Activated CD8-positive, alpha-beta memory T cell treated with anti-CD3 and anti-CD28 coated beads, Interleukin-2, amount 50 U/mL, for 24 hours (primary cell): ENCODE data around the gene EML5.

Source experiments
- DNase-seq: peaks from one replicate; pipeline ENCODE4 v3.0.0-alpha.2; 2020; ENCODE audit errors: extremely low read depth

EML5 gene

DNA sequence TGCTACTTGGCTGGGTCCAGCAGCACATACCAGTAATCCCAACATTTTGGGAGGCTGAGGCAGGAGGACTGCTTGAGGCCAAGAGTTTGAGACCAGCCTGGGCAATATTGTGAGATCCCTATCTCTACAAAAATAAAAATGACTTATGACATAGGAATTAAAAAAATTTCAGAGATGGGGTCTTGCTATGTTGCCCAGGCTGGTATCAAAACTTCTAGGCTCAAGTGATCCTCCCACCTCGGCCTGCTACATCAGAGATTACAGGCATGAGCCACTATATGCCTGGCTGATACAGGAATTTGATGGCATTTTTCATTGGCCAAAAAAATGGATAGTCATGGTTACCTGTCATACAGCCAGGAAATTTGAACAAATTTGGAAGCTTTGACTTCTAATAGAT lies 175.3 kb downstream of the EML5 start:
- DNase-seq = no peak

DNA sequence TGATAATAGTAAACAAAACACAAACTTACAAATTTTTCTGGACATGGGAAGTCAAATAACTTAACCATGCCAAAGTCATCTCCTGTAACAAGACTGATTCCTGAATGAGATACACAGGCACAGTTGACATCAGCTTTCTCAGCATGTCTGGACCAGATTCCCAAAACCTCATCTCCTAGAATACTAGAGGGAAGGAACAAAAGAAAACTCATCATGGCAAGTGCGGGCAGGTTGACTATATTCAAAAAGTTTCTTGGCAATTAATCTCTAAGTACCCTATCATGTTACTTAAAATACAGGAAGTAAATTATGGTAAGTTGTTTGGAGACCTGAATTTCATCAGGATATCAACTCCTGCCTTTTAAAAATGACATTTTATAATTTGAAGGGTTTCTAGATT lies 176.1 kb downstream of the EML5 start:
- DNase-seq = no peak

DNA sequence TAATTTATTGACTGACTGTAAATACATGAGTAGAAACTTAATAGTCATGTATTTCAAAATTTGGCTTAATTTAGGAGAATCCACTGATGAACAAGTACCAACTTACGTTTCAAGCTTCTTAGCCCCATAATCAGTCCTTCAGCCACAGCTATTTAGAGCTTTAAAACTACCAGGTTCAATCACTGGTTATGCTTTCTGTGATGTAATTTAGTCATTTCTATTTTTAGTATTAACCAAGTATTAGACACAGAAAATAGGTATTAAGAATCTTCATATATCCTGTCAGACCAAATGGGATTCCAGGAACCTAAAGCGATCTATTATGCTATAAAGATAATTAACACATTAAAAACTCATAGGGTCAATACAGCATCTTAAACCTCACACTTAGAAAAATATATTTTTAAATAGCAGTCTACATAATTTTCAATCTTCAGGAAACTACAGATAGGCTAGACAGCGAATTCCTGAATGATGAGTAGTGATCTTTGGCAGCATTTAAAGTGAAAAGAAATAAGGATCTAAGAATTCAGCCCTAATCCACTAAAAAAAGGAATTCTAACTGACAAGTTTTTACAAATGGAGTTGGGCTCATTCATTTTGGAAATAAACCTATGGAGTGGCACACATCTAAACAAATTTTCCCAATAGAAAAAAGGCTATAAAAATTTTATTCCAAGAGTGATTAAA lies 178.4 kb downstream of the EML5 start:
- DNase-seq = no peak

DNA sequence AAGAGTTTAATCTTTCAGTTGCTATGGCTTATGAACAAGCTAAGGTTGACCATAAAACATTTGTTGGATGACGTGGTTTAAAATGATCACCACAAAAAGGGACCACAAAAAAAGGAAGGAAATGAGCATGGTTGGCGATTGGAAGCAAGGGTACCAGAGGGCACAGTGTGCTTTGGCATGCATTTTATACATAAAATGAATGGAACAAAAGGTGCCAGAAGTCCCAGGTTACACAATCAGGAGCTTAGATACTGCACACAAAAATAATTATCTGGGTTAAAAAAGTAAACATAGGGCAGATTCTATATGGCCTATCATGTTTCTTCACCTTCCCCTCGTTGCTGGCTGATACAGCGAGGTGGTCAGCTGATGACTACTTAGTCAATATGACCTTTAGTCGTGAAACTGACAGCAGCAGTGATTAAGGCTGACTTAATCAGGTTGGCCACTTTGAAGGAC lies 179.2 kb downstream of the EML5 start:
- DNase-seq = no peak

DNA sequence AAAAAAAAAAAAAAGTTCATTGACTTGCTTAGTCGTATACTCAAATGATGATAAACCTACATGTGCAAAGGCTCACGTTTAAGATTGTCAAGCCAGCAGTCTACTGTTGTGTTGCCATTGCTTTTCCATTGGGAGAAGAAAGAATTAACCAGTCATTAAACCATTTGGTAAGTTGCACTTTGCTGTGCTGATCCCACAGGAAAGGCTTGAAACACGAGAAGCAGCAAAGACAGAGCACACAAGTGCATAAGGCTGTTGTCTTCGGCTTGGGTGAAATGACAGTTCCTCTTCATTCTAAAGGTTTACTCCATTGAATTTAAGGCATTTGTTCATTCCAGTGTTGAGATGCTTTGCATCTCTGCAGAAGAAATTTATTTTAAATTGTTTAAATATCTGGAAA lies 179.8 kb downstream of the EML5 start:
- no peak for DNase-seq

DNA sequence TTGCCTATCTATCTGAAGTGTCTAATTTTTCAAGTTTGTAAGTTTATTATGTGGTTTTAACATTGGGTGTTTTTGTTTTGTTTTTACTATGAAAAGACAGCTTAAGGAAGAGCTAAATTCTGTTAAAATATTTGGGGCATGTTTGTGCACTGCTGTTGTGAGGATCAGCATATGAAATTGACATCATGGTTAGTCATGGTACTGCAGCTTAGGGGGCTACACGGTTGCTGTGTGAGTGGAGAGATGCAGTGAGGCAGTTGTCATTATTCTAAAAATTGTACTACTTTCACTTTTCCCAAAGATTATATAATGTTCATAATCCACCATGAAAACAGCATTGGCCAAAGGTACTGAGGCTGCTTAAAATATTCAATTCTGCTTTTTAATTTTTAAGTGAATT lies 180.9 kb downstream of the EML5 start:
- no peak for DNase-seq

DNA sequence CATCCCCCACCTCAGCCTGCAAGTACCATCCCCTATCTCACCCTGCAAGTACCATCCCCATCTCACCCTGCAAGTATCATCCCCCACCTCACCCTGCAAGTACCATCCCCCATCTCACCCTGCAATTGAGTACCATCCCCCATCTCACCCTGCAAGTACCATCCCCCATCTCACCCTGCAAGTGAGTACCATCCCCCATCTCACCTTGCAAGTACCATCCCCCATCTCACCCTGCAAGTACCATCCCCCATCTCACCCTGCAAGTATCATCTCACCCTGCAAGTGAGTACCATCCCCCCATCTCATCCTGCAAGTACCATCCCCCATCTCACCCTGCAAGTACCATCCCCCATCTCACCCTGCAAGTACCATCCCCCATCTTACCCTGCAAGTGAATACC lies 184.9 kb downstream of the EML5 start:
- DNase-seq = no peak

DNA sequence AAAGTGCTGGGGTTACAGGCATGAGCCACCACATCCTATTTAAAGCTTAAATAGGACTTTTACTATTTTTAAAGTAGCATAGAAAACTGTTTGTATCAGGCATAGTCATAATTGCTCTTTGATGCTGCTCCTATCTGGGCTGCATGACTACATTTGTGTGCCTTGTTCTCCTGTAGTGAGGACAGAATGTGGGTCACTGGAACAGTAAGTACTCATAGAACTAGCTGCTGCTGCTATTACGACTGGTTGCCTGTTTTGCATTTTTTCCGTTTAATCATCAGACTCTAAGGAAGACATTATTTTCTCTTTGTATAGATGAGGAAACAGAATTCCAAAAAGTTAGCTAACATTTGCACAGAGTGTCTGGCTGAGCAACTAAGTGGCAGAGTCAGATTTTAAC lies 187.2 kb downstream of the EML5 start:
- no peak for DNase-seq

DNA sequence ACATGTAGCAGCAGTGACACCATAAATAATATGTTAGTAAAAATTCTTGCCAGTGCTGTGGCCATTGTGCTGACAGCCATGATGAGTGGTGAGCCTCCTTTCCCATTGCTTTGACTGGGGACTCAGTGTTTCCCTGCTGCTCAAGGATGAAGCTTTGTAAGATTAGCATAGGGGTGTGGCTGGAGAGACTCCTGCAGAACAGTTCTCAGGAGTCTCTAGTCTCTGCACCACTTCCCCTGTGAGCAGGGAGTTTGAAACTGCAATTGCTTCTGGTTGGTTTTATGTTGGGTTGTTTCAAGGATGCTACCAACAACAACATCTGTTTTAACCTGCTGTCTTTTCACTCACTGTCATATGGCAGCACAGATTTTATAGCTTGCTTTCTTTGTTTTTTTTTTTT lies 188.5 kb downstream of the EML5 start:
- DNase-seq = no peak

DNA sequence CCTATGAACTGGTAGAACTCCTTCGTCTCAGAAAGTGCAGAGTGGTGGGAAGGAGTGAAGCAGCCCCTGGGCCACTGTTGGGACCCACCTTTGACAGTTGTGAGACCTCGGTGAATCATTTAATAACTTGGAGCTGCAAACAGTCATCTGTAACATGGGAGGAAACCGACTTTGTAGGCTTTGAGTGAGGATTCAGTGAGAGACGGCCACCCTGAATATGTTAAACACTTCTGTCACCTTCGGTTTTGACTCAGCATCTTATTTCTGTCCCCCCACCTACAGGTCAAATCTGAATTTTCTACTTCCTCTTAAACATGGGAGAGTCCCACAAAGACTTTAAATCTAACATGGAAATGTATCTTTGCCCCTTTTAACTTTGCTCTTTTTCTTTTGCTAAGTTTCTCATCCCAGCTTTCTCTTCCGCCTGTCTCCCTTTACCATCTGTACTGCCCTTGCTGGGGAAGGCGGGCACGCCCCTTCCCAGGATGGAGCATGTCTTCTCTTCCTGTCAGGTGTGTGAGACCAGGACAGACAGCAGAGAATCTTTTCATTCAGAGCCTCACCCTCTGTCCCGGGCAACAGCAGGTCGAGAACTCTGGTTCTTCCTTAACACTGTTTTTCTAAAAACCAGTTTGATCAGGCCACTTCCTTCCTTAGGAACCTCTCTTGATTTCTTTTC lies 192.9 kb downstream of the EML5 start:
- DNase-seq = no peak

DNA sequence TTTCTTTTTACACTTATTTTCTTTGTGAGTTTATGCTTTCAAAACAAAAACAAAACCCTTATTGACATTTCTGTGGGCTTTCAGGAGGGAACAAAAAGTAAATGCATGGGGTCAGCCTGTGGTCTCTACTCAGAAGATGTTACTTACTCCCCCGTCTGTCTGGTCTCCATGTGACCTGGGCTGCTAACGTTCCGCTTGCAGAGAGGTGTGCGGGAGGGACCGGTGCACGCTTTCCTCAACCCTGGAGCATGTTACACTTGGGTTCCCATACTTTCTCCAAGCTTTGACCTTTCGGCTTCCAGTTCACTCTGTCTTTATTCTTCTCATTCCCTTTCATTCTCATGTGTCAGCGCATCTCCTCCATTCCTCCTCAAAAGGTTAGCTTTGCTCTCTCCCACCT lies 193.4 kb downstream of the EML5 start:
- no peak for DNase-seq

DNA sequence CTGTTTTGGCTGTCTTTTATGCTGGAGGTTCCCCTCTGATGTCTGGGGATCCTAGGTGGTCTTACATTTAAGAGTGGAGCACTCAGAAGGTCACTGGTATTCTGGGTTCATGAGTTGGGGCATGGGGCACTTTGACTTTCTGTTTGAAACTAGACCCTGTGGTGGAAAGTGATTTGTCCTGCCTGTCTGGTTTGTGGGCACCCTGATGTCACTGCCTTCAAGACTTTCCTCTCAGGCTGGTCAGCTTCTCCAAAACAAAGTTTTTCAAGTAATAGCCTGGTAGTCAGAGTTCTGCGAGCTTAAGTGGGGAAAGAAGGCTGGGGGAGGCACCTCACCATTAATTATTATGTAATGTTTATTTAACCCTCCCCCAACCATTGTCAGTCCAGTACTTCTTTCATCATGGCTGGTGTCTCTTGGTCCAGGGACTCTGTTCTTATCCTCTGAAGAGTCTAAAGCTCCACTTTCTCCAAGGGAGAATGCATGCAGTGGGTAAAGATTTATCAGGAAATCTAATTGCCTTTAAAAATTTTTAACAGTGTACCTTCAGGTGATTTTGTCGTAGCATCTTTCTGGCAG lies 194.6 kb downstream of the EML5 start:
- no peak for DNase-seq

DNA sequence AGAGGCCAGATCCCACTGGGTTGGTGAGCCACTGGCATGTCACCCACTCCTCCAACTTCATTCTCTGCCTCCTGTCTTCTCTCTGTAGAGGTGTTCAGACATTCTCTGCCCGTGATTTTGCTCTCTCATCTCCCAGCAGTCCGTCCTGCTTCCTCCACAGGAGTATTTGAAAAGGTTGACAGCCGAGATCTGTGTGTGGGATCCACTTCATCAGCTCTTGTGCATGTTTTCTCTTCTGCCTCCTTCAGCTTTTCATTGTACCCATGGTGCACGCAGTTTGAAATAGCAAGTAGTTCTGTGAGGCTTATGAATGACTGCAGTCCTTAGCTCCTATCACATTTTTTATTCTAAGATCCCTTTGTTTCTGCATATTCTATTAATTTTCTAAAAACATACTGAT lies 195.2 kb downstream of the EML5 start:
- no peak for DNase-seq

DNA sequence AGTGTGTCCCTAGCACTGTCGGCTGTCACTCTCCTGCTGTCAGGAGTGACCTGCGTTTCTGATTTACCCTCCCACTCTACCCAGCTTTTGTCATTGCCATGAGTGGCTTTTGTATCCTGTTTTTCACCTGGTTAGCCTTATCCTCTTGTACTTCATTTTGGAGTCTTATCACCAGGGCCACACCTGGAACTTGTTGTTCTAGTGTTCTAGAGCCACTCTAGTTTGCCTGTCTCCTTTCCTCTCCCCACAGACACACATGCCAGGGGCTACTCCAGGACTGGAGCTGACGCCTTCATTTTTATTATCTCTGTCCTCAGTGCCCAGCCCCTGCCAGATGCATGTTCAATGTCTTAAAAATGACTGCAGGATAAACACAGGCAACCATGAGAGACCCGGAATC lies 195.7 kb downstream of the EML5 start:
- DNase-seq = no peak

DNA sequence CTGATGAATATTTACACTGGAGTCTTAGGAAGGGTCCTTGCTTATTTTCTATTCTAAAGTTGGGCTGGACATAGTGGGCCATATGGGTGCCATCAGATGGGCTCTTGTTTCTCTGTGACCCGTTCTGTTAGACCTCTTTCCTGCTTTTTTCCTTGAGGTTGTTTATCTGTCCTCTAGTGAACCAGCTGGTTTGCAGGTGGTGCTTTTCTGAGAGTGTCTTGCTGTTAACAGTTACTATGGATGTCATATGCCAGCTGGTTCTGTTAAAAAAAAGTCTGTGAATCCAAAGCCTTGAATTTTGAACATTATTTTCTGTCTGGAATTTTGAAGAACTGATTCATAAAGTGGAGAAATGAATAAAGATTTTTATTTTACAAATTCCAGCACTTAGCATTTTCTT lies 200.7 kb downstream of the EML5 start:
- no peak for DNase-seq

DNA sequence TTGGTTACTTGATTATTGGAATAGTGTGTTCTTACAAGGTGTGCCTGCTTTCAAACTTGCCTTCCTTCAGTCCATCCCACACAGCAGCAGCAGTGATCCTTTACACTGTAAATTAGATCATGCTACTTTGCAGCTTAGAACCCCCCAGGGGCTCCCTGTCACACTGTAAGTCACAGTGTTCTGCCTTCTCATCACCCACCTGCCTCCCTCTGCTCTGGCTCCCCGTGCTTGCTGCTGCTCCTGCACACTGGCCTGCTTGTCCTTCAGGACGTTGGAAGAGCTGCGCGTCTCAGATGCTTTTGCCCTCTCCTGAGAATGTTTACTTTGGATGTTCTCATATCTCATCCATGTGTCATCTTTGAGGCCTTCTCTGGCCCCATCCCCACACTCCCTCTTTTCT lies 202.6 kb downstream of the EML5 start:
- DNase-seq = no peak

DNA sequence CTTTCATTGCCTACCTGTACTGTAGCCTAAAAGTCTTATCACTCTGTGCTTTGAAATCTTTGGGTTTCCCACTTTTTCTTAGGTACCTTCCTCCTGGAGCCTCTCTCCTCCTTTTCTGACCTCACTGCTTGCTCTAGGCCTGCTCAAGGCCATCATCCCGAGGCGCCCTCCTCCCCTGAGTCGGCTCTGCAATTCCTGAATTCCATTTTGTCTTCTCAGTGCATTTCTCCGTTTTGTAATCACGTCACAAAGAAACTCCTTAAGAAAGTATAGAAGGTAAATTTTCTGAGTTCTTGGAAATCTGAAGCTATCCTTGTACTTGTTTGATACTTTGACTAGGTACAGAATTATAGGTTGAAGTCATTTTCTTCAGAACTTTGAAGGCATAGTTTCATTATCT lies 204.7 kb downstream of the EML5 start:
- no peak for DNase-seq

DNA sequence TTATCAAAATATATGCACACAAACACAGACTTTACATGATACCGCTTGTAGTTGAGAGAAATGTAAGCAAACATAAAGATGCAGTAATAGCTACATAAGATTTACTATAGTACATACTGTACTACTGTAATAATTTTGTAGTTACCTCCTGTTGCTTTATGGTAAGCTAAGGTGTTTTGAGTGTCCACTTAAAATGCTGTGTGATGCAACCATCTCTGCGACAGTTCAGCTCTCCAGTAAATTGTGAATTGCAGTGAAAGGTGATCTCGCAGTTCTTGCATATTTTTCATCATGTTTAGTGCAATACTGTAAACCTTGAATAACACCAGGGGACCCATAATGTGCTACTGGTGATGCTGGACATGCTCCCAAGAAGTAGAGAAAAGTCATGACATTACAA lies 208.3 kb downstream of the EML5 start:
- no peak for DNase-seq

DNA sequence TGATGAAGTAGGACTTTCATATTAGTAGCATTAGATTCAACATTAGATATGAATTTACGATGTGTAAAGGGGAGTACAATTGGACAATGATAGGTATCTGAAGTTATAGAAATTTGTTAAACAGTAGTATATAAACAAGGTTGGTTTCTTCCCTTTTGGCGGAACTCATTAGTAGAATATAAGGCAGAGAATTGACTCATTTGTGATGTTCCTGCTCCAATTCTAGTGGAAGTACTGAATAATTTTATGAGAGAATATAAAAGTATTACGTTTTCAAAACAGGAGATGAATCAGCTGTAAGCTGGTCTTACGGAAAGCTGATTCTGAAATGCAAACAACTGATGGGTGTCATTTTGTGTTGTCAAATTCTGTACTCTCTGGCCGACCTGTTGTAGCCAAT lies 216.5 kb downstream of the EML5 start:
- no peak for DNase-seq

DNA sequence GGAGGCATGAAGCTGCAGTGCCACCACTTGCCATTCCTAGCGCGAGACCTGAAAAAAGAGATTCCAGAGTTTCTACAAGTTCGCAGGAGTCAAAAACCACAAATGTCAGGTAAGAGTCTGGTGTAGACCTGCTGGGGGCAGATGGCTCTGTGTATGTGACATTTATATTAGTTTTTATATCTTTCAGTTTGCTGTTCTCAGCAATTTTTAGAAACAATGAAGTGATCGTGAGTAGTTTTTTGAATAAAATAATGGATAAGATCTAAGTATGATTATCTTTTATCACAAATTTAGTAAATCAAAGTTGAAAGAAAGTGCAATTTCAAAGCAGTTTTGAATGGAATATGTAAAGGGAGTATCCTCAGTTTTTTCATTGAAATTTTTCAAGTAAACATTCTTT lies 220.6 kb downstream of the EML5 start:
- DNase-seq = no peak

DNA sequence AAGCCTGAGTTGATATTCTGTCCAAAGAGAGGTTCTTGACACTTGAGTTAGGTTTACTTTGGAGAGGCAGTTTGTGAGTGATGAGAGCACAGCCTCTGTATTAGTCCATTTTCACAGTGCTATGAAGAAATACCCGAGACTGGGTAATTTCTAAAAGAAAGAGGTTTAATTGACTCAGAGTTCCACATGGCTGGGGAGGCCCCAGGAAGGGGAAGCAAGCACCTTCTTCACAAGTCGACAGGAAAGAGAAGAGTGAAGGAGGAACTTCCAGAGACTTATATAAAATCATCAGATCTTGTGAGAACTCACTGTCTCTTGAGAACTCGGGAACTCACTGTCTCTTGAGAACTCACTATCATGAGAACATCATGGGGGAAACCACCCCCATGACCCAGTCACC lies 224.6 kb downstream of the EML5 start:
- no peak for DNase-seq

DNA sequence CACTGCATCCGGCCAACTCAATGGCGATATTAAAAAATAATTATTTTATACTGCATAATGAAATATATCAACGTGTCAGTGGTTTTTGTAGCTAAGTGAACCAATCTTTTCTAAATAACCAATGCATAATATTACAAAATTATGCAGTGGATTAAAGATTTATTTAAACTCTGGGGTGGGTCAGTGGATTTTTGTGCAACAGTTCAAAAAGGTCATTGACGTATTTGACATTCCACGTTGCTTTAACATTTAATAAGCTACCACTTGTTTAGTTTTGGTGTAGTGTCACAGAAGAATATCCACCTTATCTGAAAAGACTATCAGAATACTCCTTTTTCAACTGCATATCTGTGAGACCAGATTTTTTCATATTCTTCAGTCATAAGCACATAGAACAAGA lies 227.3 kb downstream of the EML5 start:
- DNase-seq = no peak

DNA sequence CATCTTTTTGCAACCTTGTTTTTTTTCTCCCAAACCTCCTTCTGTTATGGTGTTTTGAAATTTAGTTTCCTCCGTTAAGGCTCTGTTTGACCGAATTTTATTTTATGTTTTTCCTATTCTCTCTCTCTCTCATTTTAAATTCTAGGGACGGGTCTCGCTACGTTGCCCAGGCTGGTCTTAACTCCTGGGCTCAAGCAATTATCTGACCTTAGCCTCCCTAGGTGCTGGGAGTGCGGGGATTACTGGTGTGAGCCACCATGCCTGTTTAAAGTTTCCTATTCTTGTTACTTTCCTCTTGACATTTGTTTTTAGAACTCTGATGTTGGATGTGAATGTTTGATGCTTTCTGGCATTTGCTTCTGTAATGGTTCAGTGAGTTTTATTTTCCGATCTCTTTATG lies 228.9 kb downstream of the EML5 start:
- DNase-seq = no peak
